ENCODE results near the gene NOB1.

Gene NOB1

DNA sequence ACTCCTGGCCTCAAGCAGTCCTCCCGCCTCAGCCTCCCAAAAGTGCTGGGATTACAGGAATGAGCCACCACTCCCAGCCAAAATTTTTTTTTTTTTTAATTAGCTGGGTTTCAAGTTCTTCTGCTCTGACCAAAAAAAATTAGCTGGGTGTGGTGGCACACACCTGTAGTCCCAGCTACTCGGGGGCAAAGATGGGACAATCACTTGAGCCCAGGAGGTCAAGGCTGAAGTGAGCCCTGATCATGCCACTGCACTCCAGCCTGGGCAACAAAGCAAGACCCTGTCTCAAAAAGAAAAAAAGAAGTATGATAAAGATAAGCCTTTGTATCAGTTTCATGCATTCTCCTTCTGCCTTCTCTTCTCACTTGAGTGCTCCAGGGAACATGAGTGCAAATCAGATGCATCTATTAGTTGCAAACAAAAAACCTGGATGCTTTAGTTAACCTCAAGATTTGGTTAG, 30.3 kb downstream of the NOB1 start:
- no peak for DNase-seq

DNA sequence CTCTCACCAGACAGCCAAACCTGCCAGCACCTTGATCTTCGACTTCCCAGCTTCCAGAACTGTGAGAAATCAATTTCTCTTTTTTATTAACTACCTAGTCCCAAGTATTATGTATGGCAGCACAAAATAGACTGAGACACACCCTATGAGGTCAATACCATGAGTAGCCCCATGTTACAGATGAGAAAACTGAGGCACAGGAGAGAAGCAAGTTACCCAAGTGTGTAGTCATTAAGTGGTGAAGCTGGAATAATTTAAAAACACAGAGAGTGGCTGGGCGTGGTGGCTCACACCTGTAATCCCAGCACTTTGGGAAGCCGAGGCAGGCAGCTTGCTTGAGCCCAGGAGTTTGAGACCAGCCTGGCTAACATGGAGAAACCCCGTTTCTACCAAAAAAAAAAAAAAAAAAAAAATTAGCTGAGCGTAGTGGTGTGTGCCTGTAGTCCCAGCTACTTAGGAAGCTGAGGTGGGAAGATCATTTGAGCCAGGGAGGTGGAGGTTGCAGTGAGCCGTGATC, 33.2 kb downstream of the NOB1 start:
- DNase-seq, result no peak

DNA sequence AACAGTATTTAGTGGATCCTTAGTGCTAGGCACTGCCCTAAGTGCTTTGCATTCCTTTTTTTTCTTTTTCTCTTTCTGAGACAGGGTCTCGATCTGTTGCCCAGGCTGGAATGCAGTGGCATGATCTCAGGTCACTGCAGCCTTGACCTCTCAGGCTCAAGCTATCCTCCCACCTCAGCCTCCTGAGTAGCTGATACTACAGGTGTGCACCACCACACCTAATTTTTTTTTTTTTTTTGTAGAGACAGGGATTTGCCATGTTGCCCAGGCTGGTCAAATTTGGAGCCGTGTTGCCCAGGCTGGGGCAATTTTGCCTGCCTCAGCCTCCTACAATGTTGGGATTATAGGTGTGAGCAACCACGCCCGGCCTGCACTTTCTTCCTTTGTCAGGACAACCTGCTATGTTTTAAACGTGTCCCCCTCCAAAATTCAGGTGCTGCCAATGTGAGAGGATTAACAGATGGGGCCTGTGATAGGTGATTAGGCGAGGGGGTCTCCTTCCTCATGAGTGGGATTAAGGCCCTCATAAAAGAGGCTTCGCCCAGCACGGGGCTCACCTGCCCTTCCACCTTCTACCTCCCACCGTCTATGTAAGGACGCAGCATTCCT, 33.8 kb downstream of the NOB1 start:
- DNase-seq, result no peak

DNA sequence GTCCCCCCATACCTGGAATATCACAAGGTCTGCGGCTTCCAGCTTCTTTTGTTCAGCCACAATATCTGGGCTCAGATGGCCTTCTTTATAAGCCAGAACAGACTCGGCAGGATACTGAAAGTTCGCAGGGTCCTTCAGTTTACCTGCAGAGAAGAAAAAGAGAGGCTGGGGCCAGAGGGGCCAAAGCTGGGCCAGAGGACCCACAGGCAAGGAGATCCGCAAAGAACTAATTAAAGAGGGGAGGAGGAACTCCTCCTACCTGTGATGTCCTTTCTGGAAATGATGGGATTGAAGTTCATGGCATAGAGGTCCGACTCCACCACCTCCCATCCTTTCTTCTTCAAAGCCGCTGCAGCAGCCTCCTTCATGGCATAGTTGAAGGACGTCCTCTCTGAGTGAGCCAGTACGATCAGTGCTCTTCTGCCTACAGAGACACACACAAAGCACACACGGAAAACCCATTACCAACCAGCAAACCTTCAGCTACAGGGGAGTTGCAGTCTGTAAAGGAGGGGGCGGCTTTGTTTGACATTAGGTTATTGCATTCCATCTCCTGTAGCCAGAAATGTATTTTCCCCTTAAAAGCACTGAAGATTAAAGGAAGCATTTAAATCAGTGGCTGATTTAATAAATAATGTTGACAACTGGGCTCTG, 36.5 kb downstream of the NOB1 start:
- no peak for DNase-seq

DNA sequence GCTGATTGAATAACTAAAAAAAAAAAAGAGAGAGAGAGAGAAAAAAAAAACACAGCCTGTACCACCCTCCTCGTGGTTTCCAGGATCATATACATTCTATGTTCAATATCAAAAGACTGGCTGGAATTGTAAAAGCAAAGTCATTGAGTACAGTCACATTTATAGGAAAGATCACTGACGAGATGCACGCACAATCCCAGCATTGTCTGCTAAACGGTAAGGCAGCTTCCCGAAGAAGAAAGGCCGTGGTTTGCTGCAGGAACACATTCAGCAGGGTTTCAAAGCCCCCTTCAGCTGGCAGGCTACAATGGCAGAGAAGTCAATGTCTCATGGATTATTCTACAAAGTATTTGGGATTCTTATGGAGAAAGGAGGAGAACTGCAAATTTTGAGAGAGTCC, 37.7 kb downstream of the NOB1 start:
- DNase-seq, result peak in 4 of 56 donors; percentile 5 to 10 (median 8)

DNA sequence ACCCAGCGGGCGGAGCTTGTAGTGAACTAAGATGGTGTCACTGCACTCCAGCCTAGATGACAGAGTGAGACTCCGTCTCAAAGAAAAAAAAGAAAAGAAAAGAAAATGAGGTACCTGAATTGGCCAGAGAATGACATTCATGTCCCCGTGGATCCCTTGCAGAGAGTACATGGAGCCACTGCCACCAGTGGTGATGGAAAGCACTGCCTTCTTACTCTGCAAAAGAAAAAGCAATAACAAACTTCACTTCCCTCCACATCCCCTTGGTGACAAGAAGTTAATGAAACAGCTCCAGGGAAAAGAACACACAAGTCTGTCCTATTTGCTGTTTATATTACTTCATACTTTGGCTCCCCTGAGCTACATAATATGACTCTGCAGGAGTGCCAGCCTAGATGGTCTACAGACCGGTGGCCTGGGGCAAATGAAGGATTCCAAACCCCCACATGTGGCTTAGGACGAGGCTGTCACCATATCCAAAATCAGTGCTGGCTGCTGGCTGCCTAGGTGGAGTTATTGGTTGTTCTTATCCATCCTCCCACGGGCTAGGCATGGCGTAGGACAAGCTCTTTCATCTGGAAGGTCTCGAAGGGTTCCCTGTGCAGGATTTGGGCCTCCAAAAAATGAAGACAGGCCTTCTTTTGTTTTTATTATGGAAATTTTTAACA, 41.7 kb downstream of the NOB1 start:
- DNase-seq, result no peak

DNA sequence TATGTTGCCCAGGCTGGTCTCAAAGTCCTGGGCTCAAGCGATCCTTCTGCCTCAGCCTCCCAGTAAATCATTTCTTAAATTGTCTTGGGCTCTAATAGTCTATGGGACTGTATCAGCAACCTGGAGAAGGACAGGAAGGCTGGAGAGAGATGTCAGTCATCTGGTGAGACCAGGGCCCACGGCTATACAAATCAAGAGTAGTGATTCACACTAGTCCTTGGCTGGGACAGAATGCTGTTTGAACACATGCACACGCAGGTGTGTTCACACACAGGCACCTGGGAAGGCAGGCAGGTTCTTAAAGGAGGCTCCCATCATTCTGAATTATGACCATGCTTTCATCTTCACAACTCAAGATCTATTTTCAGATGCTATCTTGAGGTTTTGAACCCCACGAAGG, 42.4 kb downstream of the NOB1 start:
- DNase-seq, result no peak

DNA sequence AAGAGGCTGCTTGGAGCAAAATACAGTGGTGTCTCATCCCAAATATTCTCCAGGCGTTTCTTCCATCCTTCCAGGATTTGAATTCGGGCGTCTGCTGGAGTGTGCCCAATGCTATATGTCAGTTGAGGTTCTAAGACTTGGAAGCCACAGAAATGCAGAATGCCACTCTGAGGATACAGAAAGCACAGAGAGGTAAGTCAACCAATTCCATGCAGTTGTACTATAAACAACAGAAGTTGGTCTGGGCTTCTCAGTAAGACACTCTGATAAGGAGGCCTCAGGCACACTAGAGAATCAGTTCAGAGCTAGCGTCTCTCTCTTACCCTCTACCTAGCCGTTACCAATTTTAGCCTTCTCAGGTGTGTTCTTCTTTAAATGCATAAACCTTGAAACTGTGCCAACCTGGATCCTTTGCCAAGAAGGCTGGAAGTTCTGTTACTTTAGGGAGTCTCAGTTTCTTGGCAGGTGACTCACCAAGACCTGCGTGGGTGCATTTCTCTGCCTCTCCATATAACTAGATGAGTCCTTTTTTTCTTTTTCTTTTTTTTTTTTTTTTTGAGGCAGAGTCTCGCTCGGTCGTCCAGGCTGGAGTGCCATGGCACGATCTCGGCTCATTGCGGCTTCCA, 43.5 kb downstream of the NOB1 start:
- DNase-seq, result peak in 17 of 56 donors; percentile 8 to 69 (median 34)

DNA sequence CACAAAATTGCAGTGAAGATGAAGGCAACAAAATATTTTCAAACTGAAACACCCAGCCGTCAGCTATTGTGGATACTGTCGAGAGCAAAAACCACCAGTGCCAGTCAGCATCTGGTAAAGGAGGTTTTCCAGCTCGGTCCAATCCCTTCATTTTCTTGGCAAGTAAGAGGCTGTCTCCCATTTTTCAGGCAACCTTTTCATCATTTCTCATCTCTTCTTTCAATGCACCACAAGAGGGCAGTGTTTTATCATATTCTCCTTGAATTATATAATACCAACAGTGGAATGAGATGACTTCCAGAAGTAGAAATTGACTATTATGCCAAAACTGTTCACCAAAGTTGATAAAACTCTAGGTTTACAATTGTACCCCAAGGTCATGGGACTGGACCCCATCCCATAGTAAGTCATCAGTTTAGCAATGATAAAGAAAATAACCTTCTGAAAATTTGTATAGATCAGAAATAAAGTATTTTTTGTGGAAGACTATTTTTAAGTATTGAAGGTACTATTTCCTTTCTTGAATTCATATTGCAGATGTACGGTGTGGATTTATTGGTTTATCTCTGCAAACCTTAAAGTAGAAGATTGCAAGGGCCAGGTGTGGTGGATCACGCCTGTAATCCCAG, 45.2 kb downstream of the NOB1 start:
- DNase-seq, result no peak

DNA sequence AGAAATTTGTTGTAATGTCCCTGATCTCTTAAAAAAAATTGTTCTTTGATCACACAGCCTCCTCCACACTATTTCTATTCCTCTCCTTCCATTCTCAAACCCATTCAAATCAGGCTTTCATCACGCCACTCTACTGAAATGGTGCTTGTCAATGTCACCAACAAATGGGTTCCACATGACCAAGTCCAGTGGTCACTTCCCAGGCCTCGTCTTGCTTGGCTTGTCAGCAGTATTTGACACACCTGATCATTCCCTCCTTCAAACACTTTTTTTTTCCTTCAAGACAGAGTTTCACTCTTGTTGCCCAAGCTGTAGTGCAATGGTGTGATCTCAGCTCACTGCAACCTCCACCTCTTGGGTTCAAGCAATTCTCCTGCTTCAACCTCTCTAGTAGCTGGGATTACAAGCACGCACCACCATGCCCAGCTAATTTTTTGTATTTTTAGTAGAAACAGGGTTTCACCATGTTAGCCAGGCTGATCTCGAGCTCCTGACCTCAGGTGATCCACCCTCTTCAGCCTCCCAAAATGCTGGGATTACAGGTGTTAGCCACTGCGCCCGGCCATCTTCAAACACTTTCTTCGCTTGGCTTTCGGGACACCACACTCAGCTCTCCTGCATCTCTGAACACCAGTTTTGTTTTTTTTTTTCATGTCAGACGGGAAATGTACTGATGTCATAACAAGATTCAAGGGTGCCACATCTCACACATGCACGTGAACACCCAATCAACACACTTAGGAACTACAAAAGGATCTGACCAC, 46.6 kb downstream of the NOB1 start:
- DNase-seq, result no peak

DNA sequence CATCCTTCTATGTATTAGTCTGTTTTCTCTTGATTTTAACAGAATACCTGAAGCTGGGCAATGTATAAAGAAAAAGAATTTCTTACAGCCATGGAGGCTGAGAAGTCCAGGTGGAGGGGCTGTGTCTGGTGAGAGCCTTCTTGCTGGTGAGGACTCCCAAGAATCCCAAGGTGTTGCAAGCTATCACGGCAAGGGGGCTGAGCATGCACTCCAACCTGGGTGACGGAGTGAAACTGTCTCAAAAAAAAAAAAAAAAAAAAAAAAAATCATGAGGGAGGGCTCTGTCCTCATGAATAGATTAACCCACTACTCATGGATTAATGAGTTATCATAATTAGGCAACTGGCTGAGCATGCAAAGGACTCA, 47.8 kb downstream of the NOB1 start:
- DNase-seq, result no peak

DNA sequence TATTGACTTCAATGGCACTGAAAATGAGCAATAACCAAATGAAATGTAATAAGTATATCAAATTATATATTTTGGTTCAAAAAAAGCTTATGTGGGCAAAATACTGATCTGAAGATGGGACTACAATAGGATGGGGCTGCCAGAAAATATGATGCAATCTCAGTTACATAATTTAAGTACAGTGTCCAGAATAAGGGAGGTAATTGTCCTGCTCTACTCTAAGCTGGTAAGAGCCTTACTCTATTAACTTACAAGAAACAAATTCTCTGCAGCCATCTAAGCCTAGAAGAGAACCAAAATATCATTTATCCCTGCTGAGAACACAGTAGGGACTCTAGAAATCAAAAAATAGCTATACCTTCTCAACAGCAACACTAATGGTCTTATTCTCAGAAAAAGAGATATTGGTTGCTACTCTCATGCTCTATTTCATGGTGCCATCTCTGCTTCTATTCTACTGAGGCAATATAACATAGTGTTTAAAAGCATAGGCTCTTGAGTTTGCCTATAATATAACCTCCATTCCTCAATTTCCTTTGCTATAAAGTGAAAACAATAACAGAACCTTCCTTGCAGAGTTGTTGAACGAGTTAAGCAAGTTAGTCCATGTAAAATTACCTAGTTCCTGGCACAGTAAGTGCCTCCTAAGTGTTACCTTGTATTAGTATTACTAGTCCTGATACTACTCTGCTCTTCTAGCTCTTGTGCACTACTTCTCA, 48.3 kb downstream of the NOB1 start:
- DNase-seq, result no peak

DNA sequence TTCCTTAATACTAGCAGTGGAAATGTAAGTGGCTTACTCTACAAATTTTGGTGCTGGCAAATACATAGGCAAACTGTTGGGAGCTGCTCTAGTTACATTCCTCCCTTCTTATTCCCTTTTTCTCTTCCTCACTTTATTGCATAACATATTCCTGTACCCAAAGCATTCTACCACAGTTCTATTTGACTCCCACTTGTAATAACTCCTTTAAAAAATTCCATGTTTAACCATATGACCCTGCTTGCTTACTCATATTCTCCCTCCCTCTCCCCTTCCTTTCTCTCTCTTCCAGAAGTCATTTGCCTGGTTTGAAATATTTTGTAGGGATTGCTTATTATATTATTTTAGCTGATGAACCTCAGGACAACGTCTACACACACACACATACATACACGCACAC, 51.1 kb downstream of the NOB1 start:
- no peak for DNase-seq

DNA sequence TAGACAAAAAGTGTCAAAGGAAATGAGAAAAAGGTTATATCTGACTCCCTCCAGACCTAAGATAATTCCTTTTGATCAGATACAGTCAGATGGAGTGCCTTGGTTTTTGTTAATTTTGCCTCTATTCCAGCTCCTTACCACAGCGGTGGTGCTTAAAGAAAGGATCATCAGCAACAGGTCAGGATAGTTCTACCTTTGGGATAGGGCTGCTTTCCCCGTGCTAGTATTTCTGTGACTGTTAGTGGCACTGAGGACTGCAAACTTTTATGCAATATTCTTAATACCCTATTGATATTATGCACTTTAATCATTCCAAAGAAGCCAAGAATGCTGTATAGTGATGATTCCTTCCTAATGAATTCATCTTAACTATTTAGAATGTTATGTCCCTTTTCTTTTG, 52.9 kb downstream of the NOB1 start:
- no peak for DNase-seq

DNA sequence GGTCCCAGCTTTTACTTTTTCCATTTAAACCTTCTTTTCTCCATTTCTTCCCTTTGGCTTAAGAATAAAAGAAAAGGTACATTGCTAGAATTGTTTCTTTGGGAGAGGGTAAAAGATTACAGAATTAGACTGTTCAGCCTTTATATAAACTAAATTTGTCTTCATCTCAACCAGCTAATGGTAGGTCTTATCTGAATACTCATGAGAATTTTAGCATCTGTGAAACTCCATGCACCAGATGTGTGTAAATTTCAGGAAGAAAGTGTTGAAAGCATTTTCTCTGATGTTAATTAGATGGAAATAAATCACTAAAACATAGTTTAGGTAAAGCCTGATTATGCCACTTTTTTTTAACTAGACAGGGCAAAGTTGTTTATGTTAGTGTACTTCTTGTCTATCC, 53.3 kb downstream of the NOB1 start:
- DNase-seq, result no peak

DNA sequence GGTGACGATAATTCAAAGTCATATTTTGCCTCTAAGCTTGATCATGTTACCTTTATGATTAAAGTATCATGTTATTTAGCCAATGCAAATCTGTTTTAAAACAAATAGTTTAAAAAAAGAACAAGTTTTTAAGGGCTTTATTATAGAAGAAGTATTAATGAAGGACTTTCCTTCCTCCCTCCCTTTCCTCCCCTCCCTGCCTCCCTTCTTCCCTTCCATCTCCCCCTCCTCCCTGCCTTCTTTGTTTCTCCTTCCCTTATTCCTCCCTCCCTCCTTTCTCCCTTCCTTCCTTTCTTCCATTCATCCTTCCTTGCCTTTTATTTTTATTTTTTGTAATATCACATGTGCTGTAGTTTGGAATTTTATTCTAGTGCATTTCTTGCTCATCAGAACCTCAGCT, 54.8 kb downstream of the NOB1 start:
- DNase-seq, result no peak

DNA sequence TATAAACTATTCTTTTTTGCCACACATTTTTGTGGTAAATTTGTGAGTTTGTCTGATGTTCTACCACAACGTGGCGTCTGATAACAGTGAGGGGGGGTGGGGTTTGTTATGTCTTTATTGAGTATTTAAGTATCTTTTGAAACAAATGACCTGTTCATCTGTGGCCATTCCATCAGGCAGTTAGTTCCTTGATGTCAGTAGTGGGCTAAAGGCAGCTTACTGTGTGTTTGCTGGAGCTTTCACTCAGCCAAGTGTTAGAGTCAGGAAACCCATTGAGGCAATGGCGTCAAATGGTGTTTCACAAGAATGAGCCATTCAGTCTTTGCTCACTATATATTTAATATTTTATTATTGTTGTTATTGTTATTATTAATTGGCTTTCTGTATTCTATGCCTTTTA, 56.3 kb downstream of the NOB1 start:
- DNase-seq, result no peak

DNA sequence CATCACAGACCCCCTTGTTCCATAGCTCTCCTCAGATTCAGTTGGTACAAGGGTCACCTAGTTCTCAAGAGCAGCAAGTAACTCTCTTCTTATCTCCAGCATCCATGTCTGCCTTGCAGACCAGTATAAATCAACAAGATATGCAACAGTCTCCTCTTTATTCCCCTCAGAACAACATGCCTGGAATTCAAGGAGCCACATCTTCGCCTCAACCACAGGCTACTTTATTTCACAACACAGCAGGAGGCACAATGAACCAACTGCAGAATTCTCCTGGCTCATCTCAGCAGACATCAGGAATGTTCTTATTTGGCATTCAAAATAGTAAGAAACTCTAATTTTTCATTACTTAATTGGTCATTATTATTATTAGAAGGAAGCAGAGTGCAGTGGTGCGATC, 60.8 kb downstream of the NOB1 start:
- DNase-seq, result no peak

DNA sequence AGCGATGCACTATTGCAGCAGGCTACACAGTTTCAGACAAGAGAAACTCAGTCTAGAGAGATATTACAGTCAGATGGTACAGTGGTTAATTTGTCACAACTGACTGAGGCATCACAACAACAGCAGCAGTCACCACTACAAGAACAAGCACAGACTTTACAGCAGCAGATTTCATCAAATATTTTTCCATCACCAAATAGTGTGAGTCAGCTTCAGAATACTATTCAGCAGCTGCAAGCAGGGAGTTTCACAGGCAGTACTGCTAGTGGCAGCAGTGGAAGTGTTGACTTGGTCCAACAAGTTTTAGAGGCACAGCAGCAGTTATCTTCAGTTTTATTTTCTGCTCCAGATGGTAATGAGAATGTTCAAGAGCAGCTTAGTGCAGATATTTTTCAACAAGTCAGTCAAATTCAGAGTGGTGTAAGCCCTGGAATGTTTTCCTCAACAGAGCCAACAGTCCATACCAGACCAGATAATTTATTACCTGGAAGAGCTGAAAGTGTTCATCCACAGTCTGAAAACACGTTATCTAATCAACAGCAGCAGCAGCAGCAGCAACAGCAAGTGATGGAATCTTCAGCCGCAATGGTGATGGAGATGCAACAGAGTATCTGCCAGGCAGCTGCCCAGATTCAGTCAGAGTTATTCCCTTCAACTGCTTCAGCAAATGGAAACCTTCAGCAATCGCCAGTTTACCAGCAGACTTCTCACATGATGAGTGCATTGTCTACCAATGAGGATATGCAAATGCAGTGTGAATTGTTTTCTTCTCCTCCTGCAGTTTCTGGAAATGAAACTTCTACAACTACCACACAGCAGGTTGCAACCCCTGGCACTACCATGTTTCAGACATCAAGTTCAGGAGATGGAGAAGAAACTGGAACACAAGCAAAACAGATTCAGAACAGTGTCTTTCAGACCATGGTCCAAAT, 62.5 kb downstream of the NOB1 start:
- DNase-seq, result peak in 1 of 56 donors; percentile 18
